Mesendoderm (in vitro differentiated cells): ENCODE measurements around the gene RPE65.

Experiments
- DNase-seq: peaks from one replicate; pipeline ENCODE4 v3.0.0; 2013
- H2AK5ac ChIP-seq: 2 replicates; pipeline ENCODE4 v1.6.1; 2013; ENCODE audit warnings: low read length, inconsistent platforms
- H2BK120ac ChIP-seq: 2 replicates; pipeline ENCODE4 v1.6.1; 2013; ENCODE audit warnings: low read depth, mild to moderate bottlenecking, low read length, moderate library complexity, mixed read lengths
- H2BK15ac ChIP-seq: replicated peaks from 2 replicates; pipeline ENCODE4 v1.6.1; 2013; ENCODE audit warnings: low read depth, mild to moderate bottlenecking, moderate library complexity
- H2BK5ac ChIP-seq: 2 replicates; pipeline ENCODE4 v1.6.1; 2013; ENCODE audit warnings: low read length, inconsistent platforms
- H3K18ac ChIP-seq: 2 replicates; pipeline ENCODE4 v1.6.1; 2013; ENCODE audit warnings: mild to moderate bottlenecking, low read length, mixed read lengths
- H3K23ac ChIP-seq: one replicate; pipeline ENCODE4 v1.6.1; 2013; ENCODE audit warnings: low read length
- H3K27ac ChIP-seq: 2 replicates; pipeline ENCODE4 v1.5.1; 2013; ENCODE audit warnings: low read depth, mild to moderate bottlenecking, inconsistent platforms, low read length, moderate library complexity
- H3K27me3 ChIP-seq: 2 replicates; pipeline ENCODE4 v1.6.1; 2013; ENCODE audit warnings: low read length, control low read depth, mild to moderate bottlenecking, inconsistent platforms; ENCODE audit not compliant: insufficient read depth, poor library complexity
- H3K36me3 ChIP-seq: 2 replicates; pipeline ENCODE4 v1.6.1; 2013; ENCODE audit warnings: low read length, inconsistent platforms; ENCODE audit not compliant: control insufficient read depth, insufficient read depth
- H3K4ac ChIP-seq: one replicate; pipeline ENCODE4 v1.6.1; 2013; ENCODE audit warnings: low read depth, mild to moderate bottlenecking, low read length, moderate library complexity
- H3K4me1 ChIP-seq: 2 replicates; pipeline ENCODE4 v1.6.1; 2013; ENCODE audit warnings: low read depth, low read length, inconsistent platforms; ENCODE audit not compliant: control insufficient read depth
- H3K4me2 ChIP-seq: 2 replicates; pipeline ENCODE4 v1.6.1; 2013; ENCODE audit warnings: low read length
- H3K4me3 ChIP-seq: 2 replicates; pipeline ENCODE4 v1.5.1; 2013; ENCODE audit warnings: mild to moderate bottlenecking, low read length
- H3K56ac ChIP-seq: one replicate; pipeline ENCODE4 v1.6.1; 2013; ENCODE audit warnings: low read length
- H3K79me1 ChIP-seq: 2 replicates; pipeline ENCODE4 v1.6.1; 2013; ENCODE audit warnings: low read length, inconsistent platforms
- H3K79me2 ChIP-seq: 2 replicates; pipeline ENCODE4 v1.6.1; 2013; ENCODE audit warnings: mild to moderate bottlenecking, low read length; ENCODE audit not compliant: control insufficient read depth, insufficient read depth
- H3K9ac ChIP-seq: 2 replicates; pipeline ENCODE4 v1.6.1; 2013; ENCODE audit warnings: low read length, inconsistent platforms
- H4K5ac ChIP-seq: one replicate; pipeline ENCODE4 v1.6.1; 2013; ENCODE audit warnings: low read length
- H4K8ac ChIP-seq: one replicate; pipeline ENCODE4 v1.6.1; 2013; ENCODE audit warnings: low read depth, mild to moderate bottlenecking, control low read depth, low read length, moderate library complexity
- WGBS: extraction: QIAGEN DNeasy Blood & Tissue Kit; methylation state at CpG from one replicate; pipeline ENCODE4 v1.1.7; 2013; ENCODE audit warnings: low lambda C conversion rate, missing lambda C conversion rate; ENCODE audit not compliant: insufficient coverage; ENCODE audit errors: extremely low coverage; 5-methylcytosine and 5-hydroxymethylcytosine counted together

Gene RPE65

GRCh38 chr1:68460935-68461334 lies 11.2 kb upstream of the RPE65 start:
- Histone ChIP-seq H3K56ac (no peak overlapping the region), H3K4me2 (no peak overlapping the region), H3K27ac (no peak overlapping the region), H4K5ac (no peak overlapping the region), H2BK120ac (no peak overlapping the region), H2BK15ac (no peak overlapping the region), H3K9ac (no peak overlapping the region), H3K4me1 (peaks cover 4% of the 10 kb centered on the region), H2BK5ac (no peak overlapping the region), H3K79me1 (no peaks in the 10 kb centered on the region), H3K4me3 (no peak overlapping the region), H2AK5ac (no peak overlapping the region), H3K27me3 (no peaks in the 10 kb centered on the region), H3K79me2 (no peaks in the 10 kb centered on the region), H3K4ac (no peak overlapping the region), H3K18ac (no peak overlapping the region), H4K8ac (no peak overlapping the region), H3K23ac (no peak overlapping the region), H3K36me3 (no peaks in the 10 kb centered on the region)
- DNase-seq = no peak
- no CpG with 5 or more reads among the region's 4 CpGs for WGBS

DNA sequence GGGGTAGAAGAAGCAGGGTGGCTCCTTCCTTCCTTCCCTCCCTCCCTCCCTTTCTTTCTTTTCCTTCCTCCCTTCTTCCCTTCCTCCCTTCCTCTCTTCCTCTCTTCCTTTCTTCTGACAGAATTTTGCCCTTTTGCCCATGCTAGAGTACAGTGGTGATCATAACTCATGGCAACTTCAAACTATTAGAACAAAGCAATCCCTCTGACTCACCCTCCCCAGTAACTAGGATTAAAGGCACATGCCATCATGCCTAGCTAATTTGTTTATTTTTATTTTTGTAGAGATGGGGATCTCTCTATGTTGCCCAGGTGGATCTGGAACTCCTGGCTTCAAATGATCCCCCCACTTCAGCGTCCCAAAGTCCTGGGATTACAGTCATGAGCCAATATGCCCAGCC lies 10.0 kb upstream of the RPE65 start:
- peak overlapping the region; percentile 57 for H2BK15ac ChIP-seq
- H3K23ac ChIP-seq = no peak overlapping the region
- H3K4me1 ChIP-seq = no peaks in the 10 kb centered on the region
- no peak overlapping the region for H2AK5ac ChIP-seq
- no peak overlapping the region for H4K5ac ChIP-seq
- no peaks in the 10 kb centered on the region for H3K36me3 ChIP-seq
- H3K4me3 ChIP-seq = no peak overlapping the region
- no CpG with 5 or more reads among the region's 1 CpG for WGBS
- H2BK5ac ChIP-seq = no peak overlapping the region
- H3K27me3 ChIP-seq = no peaks in the 10 kb centered on the region
- no peaks in the 10 kb centered on the region for H3K79me2 ChIP-seq
- H3K18ac ChIP-seq = no peak overlapping the region
- no peak overlapping the region for H3K56ac ChIP-seq
- H2BK120ac ChIP-seq = no peak overlapping the region
- H4K8ac ChIP-seq = no peak overlapping the region
- no peak overlapping the region for H3K4ac ChIP-seq
- H3K27ac ChIP-seq = no peak overlapping the region
- H3K4me2 ChIP-seq = no peak overlapping the region
- DNase-seq = no peak
- no peak overlapping the region for H3K9ac ChIP-seq
- H3K79me1 ChIP-seq = no peaks in the 10 kb centered on the region

DNA sequence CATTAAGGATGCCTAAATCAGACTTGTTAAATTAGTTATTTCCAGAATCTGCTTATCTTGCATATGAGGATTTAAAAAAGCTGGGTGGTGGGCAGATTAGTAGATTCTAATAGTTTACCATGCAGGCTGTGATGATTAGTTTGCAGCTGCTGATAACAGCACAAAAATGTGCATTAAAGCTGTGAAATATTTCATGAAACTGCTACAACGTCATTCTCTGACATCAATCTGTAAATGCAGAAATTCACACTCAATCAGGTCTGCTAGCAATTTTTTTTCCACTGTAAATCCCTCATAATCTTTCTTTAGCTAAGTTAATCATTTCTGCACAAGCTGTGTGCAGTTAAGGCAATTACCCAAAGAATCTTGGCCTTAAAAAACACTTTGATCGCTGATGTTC lies 9.3 kb upstream of the RPE65 start:
- no peaks in the 10 kb centered on the region for H3K79me2 ChIP-seq
- no peak overlapping the region for H3K27ac ChIP-seq
- no peak overlapping the region for H3K56ac ChIP-seq
- H3K4me1 ChIP-seq = no peaks in the 10 kb centered on the region
- no peak for DNase-seq
- H2BK5ac ChIP-seq = no peak overlapping the region
- no peak overlapping the region for H4K5ac ChIP-seq
- H3K23ac ChIP-seq = no peak overlapping the region
- no peaks in the 10 kb centered on the region for H3K36me3 ChIP-seq
- H4K8ac ChIP-seq = no peak overlapping the region
- no peak overlapping the region for H3K4me2 ChIP-seq
- H3K18ac ChIP-seq = no peak overlapping the region
- no peak overlapping the region for H2AK5ac ChIP-seq
- no CpG with 5 or more reads among the region's 2 CpGs for whole genome bisulfite sequencing
- H3K27me3 ChIP-seq = no peaks in the 10 kb centered on the region
- H2BK15ac ChIP-seq = no peak overlapping the region
- no peak overlapping the region for H3K4ac ChIP-seq
- no peak overlapping the region for H3K9ac ChIP-seq
- H3K79me1 ChIP-seq = no peaks in the 10 kb centered on the region
- H2BK120ac ChIP-seq = no peak overlapping the region
- no peak overlapping the region for H3K4me3 ChIP-seq

- Histone ChIP-seq H2AK5ac (no peak overlapping the region), H4K5ac (no peak overlapping the region), H3K56ac (no peak overlapping the region), H3K79me1 (no peaks in the 10 kb centered on the region), H3K4me2 (no peak overlapping the region), H2BK5ac (no peak overlapping the region), H2BK120ac (no peak overlapping the region), H3K79me2 (no peaks in the 10 kb centered on the region), H3K9ac (no peak overlapping the region), H3K27me3 (no peaks in the 10 kb centered on the region), H2BK15ac (no peak overlapping the region), H3K4me1 (no peaks in the 10 kb centered on the region), H3K23ac (no peak overlapping the region), H3K27ac (no peak overlapping the region), H3K4ac (no peak overlapping the region), H4K8ac (no peak overlapping the region), H3K18ac (no peak overlapping the region), H3K4me3 (no peak overlapping the region), H3K36me3 (no peaks in the 10 kb centered on the region)
- no CpG with 5 or more reads among the region's 1 CpG for WGBS
- no peak for DNase-seq
These were observed 6.4 kb upstream of the RPE65 start for GRCh38 chr1:68456202-68456601.

DNA sequence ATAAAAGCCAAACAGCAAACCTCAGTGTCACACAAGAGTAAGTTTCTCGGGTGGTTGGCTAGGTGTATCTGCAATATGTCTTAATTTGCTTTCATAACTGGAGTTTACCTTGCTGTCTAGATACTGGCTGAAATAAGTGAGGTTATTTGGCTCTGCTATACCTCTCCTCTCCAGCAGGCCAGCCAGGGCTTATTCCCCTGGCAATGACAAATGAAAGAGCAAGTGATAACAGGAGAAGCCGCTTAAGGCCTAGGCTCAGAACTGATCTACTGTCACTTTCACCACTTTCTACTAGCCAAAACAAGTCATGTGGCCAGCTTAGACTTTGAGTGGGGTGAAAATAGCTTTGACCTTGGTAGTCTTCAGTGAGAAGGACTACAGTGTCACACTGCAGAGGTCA lies 4.8 kb upstream of the RPE65 start:
- Histone ChIP-seq H3K4me3 (no peak overlapping the region), H3K79me2 (no peaks in the 10 kb centered on the region), H3K23ac (no peak overlapping the region), H4K5ac (no peak overlapping the region), H3K4ac (no peak overlapping the region), H3K27ac (no peak overlapping the region), H3K27me3 (no peaks in the 10 kb centered on the region), H3K9ac (no peak overlapping the region), H3K36me3 (no peaks in the 10 kb centered on the region), H2BK120ac (no peak overlapping the region), H3K4me1 (no peaks in the 10 kb centered on the region), H3K18ac (no peak overlapping the region), H2BK5ac (no peak overlapping the region), H2BK15ac (no peak overlapping the region), H3K56ac (no peak overlapping the region), H2AK5ac (no peak overlapping the region), H3K4me2 (no peak overlapping the region), H3K79me1 (no peaks in the 10 kb centered on the region), H4K8ac (no peak overlapping the region)
- no CpG with 5 or more reads among the region's 2 CpGs for WGBS
- peak; percentile 59 for DNase-seq

GRCh38 chr1:68453060-68453670 lies 3.4 kb upstream of the RPE65 start:
- no peak overlapping the region for H3K27ac ChIP-seq
- no peak overlapping the region for H3K4me2 ChIP-seq
- H3K4me3 ChIP-seq = no peak overlapping the region
- no peak overlapping the region for H2BK5ac ChIP-seq
- H3K4me1 ChIP-seq = no peaks in the 10 kb centered on the region
- H3K56ac ChIP-seq = no peak overlapping the region
- H2BK120ac ChIP-seq = no peak overlapping the region
- H3K27me3 ChIP-seq = no peaks in the 10 kb centered on the region
- H3K79me2 ChIP-seq = no peaks in the 10 kb centered on the region
- H3K23ac ChIP-seq = no peak overlapping the region
- H3K79me1 ChIP-seq = no peaks in the 10 kb centered on the region
- DNase-seq = no peak
- no peak overlapping the region for H3K9ac ChIP-seq
- no peak overlapping the region for H4K5ac ChIP-seq
- H2AK5ac ChIP-seq = no peak overlapping the region
- H3K4ac ChIP-seq = no peak overlapping the region
- H3K18ac ChIP-seq = no peak overlapping the region
- no peak overlapping the region for H2BK15ac ChIP-seq
- WGBS = no CpG with 5 or more reads among the region's 8 CpGs
- no peak overlapping the region for H4K8ac ChIP-seq
- no peaks in the 10 kb centered on the region for H3K36me3 ChIP-seq
